ENCODE data around the gene THSD7B.

DNA sequence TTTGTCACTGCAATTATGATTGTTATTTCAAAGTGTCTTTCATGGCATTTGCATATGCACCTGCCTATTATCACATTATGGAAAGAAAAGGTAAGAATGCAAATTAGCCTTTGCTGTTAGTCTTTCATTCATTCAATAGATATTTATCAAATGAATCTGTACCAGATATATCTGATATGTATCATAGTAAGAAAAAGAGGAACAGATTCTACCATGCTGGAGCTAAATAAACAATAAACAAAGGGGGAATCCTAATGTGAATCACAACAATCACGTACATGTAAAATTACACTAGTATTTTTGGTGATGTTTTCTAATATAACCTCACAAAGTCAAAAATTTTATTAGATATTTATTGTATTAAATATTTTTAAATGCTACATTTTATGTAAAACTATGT, 446.4 kb downstream of the THSD7B start:
- TF ChIP-seq, protein P1, sequence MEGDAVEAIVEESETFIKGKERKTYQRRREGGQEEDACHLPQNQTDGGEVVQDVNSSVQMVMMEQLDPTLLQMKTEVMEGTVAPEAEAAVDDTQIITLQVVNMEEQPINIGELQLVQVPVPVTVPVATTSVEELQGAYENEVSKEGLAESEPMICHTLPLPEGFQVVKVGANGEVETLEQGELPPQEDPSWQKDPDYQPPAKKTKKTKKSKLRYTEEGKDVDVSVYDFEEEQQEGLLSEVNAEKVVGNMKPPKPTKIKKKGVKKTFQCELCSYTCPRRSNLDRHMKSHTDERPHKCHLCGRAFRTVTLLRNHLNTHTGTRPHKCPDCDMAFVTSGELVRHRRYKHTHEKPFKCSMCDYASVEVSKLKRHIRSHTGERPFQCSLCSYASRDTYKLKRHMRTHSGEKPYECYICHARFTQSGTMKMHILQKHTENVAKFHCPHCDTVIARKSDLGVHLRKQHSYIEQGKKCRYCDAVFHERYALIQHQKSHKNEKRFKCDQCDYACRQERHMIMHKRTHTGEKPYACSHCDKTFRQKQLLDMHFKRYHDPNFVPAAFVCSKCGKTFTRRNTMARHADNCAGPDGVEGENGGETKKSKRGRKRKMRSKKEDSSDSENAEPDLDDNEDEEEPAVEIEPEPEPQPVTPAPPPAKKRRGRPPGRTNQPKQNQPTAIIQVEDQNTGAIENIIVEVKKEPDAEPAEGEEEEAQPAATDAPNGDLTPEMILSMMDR (IDR thresholded peaks at IDR 0.05): no peak
- TF ChIP-seq POLR2A (IDR thresholded peaks at IDR 0.05; ENCODE audit: low read depth): no peak
- no peak for TF ChIP-seq POLR2AphosphoS5 (IDR thresholded peaks at IDR 0.05)

All from esophagus muscularis mucosa (tissue), 3 donors.